GM18868 (cell line): ENCODE data around the gene SYNDIG1.

ENCODE experiments used
- ATAC-seq: cut with Tn5 transposase; IDR thresholded peaks from one replicate; pipeline ENCODE4 v1.9.1; 2021; ENCODE audit warnings: mild to moderate bottlenecking, moderate library complexity; ENCODE audit not compliant: unreplicated experiment

The SYNDIG1 gene

GRCh38 chr20:24519476-24519875 lies 50.0 kb downstream of the SYNDIG1 start:
- no peak for ATAC-seq

GRCh38 chr20:24521032-24521431 lies 51.6 kb downstream of the SYNDIG1 start:
- no peak for ATAC-seq

DNA sequence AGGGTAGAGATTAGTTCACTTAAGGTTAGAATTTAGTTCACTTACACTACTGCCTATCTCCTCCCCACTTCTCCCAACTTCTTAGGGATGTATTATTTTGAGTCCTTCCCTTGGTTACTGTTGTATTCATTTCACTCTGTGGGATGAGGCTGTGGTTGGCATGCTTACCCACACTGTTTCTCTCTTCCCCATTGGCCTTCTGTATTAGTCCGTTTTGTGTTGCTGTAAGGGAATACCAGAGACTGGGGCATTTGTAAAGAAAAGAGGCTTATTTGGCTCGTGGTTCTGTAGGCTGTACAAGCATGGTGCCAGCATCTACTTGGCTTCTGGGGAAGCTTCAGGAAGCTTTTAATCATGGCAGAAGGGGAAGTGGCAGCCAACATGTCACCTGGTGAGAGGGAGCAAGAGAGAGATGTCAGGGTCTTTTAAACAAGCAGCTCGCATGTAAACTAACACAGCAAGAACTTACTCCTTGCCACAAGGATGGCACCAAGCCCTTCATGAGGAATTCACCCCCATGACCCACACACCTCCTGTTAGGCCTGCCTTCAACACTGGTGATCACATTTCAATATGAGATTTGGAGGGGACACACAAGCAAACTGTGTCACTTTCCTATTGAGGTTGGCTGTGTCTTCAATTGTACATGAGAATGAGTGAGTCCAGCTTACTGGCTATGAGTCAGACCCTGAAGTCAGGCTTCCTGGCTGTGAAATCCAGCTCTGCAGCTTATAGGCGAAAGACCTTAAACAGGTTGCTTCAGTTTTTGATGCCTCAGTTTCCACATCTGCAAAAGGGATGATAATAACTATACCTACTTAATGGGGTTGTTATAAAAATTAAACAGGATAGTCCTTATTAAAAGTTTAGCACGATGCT lies 53.3 kb downstream of the SYNDIG1 start:
- no peak for ATAC-seq

GRCh38 chr20:24523661-24524060 lies 54.2 kb downstream of the SYNDIG1 start:
- no peak for ATAC-seq

- ATAC-seq, result no peak
These were observed 59.3 kb downstream of the SYNDIG1 start for GRCh38 chr20:24528583-24529368.

GRCh38 chr20:24529369-24529719 lies 59.9 kb downstream of the SYNDIG1 start:
- ATAC-seq, result no peak

- no peak for ATAC-seq
These were observed 60.8 kb downstream of the SYNDIG1 start for GRCh38 chr20:24530131-24530680.

GRCh38 chr20:24531202-24531601 lies 61.8 kb downstream of the SYNDIG1 start:
- no peak for ATAC-seq

DNA sequence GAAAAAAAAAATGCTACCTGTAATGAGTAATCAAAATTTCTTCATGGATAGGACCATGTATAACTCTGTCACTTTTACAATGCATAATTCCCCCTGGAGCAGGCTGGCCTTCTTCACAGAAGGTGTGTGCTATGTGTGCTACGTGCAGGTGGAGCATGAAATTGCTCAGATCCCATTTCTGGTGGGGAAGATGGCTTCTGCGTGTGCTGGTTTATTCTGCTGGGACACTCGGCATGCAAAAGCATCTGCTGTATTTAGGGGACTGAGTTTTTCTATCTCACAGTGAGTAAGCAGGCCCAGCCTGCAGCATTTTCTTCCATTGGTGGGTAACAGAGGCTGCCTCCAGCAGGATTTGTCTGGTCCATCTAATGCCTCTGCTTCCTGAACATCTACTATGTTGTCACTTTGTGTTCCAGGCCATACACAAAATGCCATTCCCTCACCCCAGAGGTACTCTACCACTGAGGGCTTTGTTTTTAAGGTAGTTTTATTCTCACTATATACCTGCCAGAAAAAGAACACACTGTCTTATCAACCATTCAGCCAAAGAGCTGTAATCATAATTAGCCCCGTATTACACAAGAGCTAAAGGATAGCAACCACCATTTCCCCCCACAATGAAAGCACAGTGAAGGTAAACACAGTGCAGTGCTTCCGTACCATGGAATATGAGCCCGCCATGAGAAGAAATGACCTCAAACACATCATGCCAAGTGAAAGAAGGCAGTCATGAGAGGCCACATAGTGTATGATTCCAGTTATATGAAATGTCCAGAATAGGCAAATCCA lies 62.4 kb downstream of the SYNDIG1 start:
- ATAC-seq, result no peak

DNA sequence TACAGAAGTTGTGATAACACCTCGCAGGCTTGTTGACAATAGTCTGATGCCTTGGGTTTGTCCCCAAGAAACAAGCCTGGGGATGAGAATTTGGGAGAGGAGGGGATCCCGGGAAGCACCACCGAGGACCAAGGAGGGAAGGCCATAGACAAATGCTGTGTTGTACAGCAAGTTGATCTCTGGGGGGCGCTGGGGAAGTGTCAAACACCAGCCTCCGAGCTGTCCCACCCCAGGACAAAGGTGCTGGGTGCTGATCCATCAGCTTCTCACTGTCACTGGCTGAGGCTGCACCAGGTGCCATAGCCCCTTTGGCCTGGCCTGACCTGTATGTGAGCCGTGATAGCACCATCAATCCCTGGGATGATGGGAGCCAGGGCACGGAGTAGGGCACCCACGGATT lies 64.0 kb downstream of the SYNDIG1 start:
- ATAC-seq, result no peak

GRCh38 chr20:24534282-24534681 lies 64.9 kb downstream of the SYNDIG1 start:
- no peak for ATAC-seq

- ATAC-seq, result no peak
These were observed 66.7 kb downstream of the SYNDIG1 start for GRCh38 chr20:24535941-24536730.

DNA sequence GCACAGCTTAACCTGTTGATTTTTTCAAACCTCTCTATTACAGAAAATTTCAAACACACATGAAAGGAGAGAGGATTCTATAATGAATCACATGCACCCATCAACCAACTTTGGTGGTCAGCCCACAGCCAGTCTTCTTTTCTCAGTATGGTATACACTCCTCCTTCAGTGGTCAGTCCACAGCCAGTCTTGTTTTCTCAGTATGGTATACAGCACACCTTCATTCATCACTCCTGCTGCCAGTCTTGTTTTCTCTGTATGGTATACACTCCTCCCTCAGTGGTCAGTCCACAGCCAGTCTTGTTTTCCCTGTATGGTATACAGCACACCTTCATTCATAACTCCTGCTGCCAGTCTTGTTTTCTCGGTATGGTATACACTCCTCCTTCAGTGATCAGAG lies 67.8 kb downstream of the SYNDIG1 start:
- ATAC-seq, result no peak

- ATAC-seq, result no peak
These were observed 73.3 kb downstream of the SYNDIG1 start for GRCh38 chr20:24542721-24543120.

GRCh38 chr20:24543168-24543567 lies 73.7 kb downstream of the SYNDIG1 start:
- no peak for ATAC-seq

- ATAC-seq, result no peak
These were observed 74.3 kb downstream of the SYNDIG1 start for GRCh38 chr20:24543741-24544140.

DNA sequence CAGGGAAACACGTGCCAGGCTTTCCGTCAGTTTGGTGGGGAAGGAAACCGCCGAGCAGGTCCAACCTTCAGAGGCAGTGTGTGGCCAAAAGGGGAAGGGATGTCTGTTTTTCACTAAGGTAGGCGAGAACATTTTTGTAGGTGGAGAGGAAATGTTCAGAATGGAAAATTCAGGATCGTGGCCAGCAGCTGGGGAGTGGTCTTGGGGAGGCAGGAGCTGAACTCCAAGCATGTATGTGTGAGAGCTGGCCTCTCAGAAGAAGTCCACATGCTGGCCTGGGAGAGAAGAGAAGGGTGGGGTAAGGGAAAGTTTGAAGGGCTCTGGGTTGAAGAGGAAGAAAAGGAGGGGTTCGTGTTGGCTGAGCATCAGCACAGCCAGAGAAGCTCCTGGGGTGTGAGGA lies 74.9 kb downstream of the SYNDIG1 start:
- ATAC-seq, result no peak

DNA sequence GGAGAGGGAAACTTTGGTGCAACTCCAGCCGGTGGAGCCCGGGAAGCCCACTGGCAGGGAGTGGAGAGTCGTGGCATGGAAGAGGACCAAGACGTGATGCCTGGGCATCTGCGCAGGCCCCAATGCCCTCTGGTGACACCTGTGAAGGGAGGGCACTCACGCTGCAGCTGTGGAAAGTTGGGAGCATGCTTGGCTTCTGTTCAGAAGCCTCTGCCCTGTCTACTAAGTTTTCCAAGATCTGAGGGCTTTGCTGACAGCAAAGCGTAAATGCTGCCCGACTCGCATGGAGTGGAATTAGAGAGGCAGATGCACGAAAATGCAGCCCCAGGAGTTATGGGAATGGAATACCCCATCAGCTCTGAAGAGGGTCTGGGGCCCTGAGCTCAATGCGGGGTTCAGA lies 75.7 kb downstream of the SYNDIG1 start:
- no peak for ATAC-seq

DNA sequence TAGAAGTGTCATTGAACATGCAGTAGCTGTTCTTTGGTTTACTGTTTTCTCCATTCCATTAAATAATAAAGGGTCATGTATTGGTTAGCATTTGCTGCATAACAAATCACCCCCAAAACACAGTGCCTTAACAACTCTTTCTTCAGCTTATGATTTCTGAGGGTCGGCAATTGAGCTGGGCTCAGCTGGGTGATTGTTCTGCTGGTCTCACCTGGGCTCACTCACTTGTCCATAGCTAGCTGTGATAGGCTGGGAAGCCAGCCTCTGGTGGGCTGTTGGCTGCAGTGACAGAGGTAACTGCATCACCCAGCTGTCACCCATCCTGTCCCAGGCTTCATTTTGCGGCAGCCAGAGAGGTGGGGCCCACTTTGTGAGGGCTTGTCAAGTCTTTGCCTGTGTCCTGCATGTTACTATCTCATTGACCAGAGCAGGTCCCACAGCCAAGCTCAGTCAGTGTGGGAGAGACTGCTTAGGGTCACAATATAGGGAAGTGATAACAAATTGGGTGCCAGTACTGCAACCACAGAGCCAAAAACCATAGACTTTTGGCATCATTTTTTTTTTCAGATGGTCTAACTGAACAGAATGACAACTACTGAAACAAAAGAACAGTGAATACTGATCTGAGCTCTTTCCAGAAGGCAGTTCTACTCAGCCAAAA lies 76.9 kb downstream of the SYNDIG1 start:
- no peak for ATAC-seq

GRCh38 chr20:24547967-24548366 lies 78.5 kb downstream of the SYNDIG1 start:
- ATAC-seq, result no peak
